DOHH2 (cell line): Measurements from ENCODE around the gene TIPARP.
A peak's percentile ranks its signal among the peaks of the same experiment; 100 is the strongest.

Experiments used
- H3F3A ChIP-seq: fragments of 200-600 bp; sonication (generic), shearing (Covaris generic); 2 replicates; pipeline ENCODE4 v1.6.0; 2016; ENCODE audit warnings: antibody characterized with exemption, mild to moderate bottlenecking; ENCODE audit not compliant: control insufficient read depth, insufficient read depth
- H3K27ac ChIP-seq: fragments of 200-600 bp; sonication (generic); 2 replicates; pipeline ENCODE4 v1.5.1; 2014; ENCODE audit warnings: low read depth, mild to moderate bottlenecking, low read length, moderate library complexity
- H3K27me3 ChIP-seq: fragments of 200-600 bp; sonication (generic); 2 replicates; pipeline ENCODE4 v1.6.1; 2014; ENCODE audit warnings: mild to moderate bottlenecking, low read length, mixed read lengths; ENCODE audit not compliant: control insufficient read depth
- H3K36me3 ChIP-seq: fragments of 200-600 bp; sonication (generic); 2 replicates; pipeline ENCODE4 v1.6.1; 2014; ENCODE audit warnings: mild to moderate bottlenecking, low read length, moderate library complexity, mixed read lengths; ENCODE audit not compliant: control insufficient read depth
- H3K4me1 ChIP-seq: fragments of 200-600 bp; sonication (generic); 2 replicates; pipeline ENCODE4 v1.6.1; 2014; ENCODE audit warnings: mild to moderate bottlenecking, low read length, mixed read lengths; ENCODE audit not compliant: control insufficient read depth
- H3K4me2 ChIP-seq: fragments of 200-600 bp; sonication (generic); 2 replicates; pipeline ENCODE4 v1.6.0; 2014; ENCODE audit warnings: mild to moderate bottlenecking, low read length, moderate library complexity
- H3K4me3 ChIP-seq: fragments of 200-600 bp; sonication (generic); 2 replicates; pipeline ENCODE4 v1.5.1; 2014; ENCODE audit warnings: mild to moderate bottlenecking, low read length, mixed read lengths
- H3K79me2 ChIP-seq: fragments of 200-600 bp; sonication (generic); 2 replicates; pipeline ENCODE4 v1.6.1; 2014; ENCODE audit warnings: mild to moderate bottlenecking, low read length, mixed read lengths; ENCODE audit not compliant: control insufficient read depth
- H3K9me2 ChIP-seq: fragments of 200-600 bp; sonication (generic); replicated peaks from 2 replicates; pipeline ENCODE4 v1.6.1; 2014; ENCODE audit warnings: mild to moderate bottlenecking, low read length, mixed read lengths; ENCODE audit not compliant: control insufficient read depth
- H3K9me3 ChIP-seq: fragments of 200-600 bp; sonication (generic); 2 replicates; pipeline ENCODE4 v1.6.1; 2014; ENCODE audit warnings: antibody characterized with exemption, low read length, mixed read lengths; ENCODE audit not compliant: control insufficient read depth, insufficient read depth
- H4K20me1 ChIP-seq: fragments of 200-600 bp; sonication (generic); 2 replicates; pipeline ENCODE4 v1.6.0; 2014; ENCODE audit warnings: low read depth, mild to moderate bottlenecking, antibody characterized with exemption, low read length, moderate library complexity; ENCODE audit not compliant: control insufficient read depth, insufficient read depth
- CTCF ChIP-seq: fragments of 200-600 bp; sonication (generic); IDR thresholded peaks from one replicate; pipeline ENCODE4 v1.5.1; 2014; ENCODE audit warnings: antibody characterized with exemption, mild to moderate bottlenecking, low read depth, low read length; ENCODE audit not compliant: poor library complexity, severe bottlenecking
- EZH2phosphoT487 ChIP-seq: fragments of 200-600 bp; sonication (generic); IDR thresholded peaks from 2 replicates; pipeline ENCODE4 v1.6.1; 2017; ENCODE audit warnings: borderline replicate concordance, mild to moderate bottlenecking, antibody characterized with exemption, low read length, moderate library complexity, mixed read lengths

Gene TIPARP

DNA sequence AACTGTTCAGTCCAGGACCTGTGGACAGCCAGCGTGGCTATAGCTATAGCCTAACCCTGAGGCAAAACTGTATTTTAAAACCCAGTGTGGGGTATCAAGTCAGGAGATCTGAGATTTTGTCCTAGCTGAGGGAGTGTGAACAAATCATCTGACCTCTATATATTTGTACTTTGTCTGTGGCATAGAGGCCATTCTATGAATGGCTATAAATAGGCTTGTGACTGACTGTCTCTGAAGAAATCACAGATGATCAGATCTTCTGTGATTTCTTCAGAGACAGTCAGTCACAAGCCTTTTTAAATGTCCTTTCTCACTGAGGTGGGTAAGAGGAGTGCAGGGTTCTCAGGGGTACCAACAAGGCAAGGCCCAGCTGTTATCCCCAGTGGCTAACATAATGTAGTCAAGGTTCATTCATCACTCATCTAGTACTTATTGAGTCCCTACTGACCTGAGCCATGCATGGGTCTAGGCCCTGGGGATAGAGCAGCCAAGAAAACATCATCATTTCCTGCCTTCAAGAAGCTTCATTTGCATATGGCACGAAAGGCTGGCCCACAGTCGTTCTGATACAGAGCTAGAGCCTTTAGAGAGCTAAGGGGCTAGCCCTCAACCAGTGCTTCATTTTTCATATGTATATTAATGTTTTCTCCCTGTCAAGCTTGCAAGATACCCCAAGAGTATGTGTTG lies 53.3 kb downstream of the TIPARP start:
- TF ChIP-seq EZH2phosphoT487: no peak
- no peak for TF ChIP-seq CTCF
- H3K4me2 ChIP-seq: peak overlapping the region; percentile 13; the same call in 1 of the 2 replicates

DNA sequence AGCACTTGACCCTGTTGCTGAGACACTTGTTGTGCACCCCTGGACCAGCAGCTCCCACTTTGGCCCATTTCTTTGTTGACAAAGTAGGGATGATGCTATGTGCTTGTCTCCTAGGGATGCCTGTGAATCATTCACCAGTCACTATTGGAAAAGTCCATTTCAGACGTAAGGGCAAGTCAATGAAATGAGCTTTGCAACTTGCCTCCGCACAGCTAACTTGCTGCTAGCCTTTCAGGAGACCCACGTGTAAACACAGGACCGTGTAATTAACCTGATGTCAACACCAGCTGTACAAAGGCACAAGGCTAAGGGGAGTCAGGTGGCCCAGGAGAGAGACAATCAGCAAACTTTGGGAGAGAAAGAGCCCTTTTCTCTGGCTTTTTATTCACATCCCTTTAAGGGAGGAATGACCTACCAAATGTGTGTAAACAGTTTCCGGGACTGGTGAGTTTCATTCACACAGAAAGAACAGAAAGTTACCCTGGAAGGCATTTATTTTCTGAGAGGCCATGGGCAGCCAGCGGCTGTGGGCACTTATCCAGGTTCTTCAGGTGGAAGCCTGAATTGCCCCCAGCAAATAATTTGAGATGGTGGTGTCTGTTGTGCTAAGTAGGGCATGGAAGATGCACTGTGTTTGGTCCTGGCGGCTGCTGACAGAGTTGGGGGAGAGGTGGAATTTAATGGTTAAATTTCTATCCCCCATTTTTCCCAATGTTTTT lies 54.0 kb downstream of the TIPARP start:
- Histone ChIP-seq H3K27ac (no peak overlapping the region), H3K9me3 (no peaks in the 10 kb centered on the region), H3K4me3 (no peak overlapping the region), H3K79me2 (no peaks in the 10 kb centered on the region), H3K36me3 (no peaks in the 10 kb centered on the region), H3K4me1 (peaks cover 19% of the 10 kb centered on the region), H3K4me2 (0 out of 2 replicates have a peak overlapping the region, but pooled peaks have one; percentile 13), H3K27me3 (no peaks in the 10 kb centered on the region), H3F3A (no peaks in the 10 kb centered on the region), H3K9me2 (no peaks in the 10 kb centered on the region), H4K20me1 (no peaks in the 10 kb centered on the region)
- TF ChIP-seq EZH2phosphoT487 (no peak), CTCF (no peak)

More for the DNA sequence above, 53.3 kb downstream of the TIPARP start:
- Histone ChIP-seq H3K27ac (no peak overlapping the region), H3K9me2 (no peaks in the 10 kb centered on the region), H3K36me3 (no peaks in the 10 kb centered on the region), H3F3A (no peaks in the 10 kb centered on the region), H4K20me1 (no peaks in the 10 kb centered on the region), H3K9me3 (no peaks in the 10 kb centered on the region), H3K4me1 (peaks cover 19% of the 10 kb centered on the region), H3K4me3 (no peak overlapping the region), H3K27me3 (no peaks in the 10 kb centered on the region), H3K79me2 (no peaks in the 10 kb centered on the region)

- Histone ChIP-seq H3K4me2 (no peak overlapping the region), H3K4me3 (no peak overlapping the region), H3K36me3 (no peaks in the 10 kb centered on the region), H3K9me2 (no peaks in the 10 kb centered on the region), H3F3A (no peaks in the 10 kb centered on the region), H3K79me2 (no peaks in the 10 kb centered on the region), H4K20me1 (no peaks in the 10 kb centered on the region), H3K4me1 (peaks cover 19% of the 10 kb centered on the region), H3K9me3 (no peaks in the 10 kb centered on the region), H3K27ac (no peak overlapping the region), H3K27me3 (no peaks in the 10 kb centered on the region)
- TF ChIP-seq CTCF (no peak), EZH2phosphoT487 (no peak)
These were observed 55.2 kb downstream of the TIPARP start for GRCh38 chr3:156729460-156730179.
